HepG2 (cell line): ENCODE data around the gene CD164L2. TPM values are rescaled to one million over a fixed set of nuclear protein-coding genes. Genes with fewer than 3 reads are reported as not detected.

Experiments
- CCAR2 ChIP-seq: fragments of 200-400 bp; formaldehyde crosslinking; optimal IDR thresholded peaks from 2 replicates; pipeline ENCODE3; 2018; ENCODE audit warnings: low read depth, mild to moderate bottlenecking, low read length, moderate library complexity
- HNRNPLL ChIP-seq: fragments of 200-400 bp; formaldehyde crosslinking; IDR thresholded peaks from 2 replicates; pipeline ENCODE4 v1.6.1; 2017; ENCODE audit warnings: mild to moderate bottlenecking, low read depth, low read length; ENCODE audit not compliant: poor library complexity, severe bottlenecking
- JUNB ChIP-seq: sonication (generic); formaldehyde crosslinking; IDR thresholded peaks from 2 replicates; pipeline ENCODE4 v1.8.0; 2022; ENCODE audit warnings: missing genetic modification reagents, mild to moderate bottlenecking, borderline replicate concordance
- MBD4 ChIP-seq: IDR thresholded peaks from 2 replicates; pipeline ENCODE4 v1.6.1; 2012; ENCODE audit warnings: low read length, inconsistent platforms, borderline replicate concordance
- NFIC ChIP-seq: IDR thresholded peaks from 2 replicates; pipeline ENCODE4 v1.6.1; 2012; ENCODE audit warnings: mild to moderate bottlenecking, low read length, inconsistent platforms
- PATZ1 ChIP-seq: sonication (generic); formaldehyde crosslinking; IDR thresholded peaks from 2 replicates; pipeline ENCODE4 v1.4.0; 2020; ENCODE audit warnings: missing genetic modification reagents
- RBM39 ChIP-seq: fragments of 200-400 bp; formaldehyde crosslinking; IDR thresholded peaks from one replicate; pipeline ENCODE4 v1.6.1; 2018; ENCODE audit warnings: antibody characterized with exemption, mild to moderate bottlenecking, low read depth, low read length; ENCODE audit not compliant: poor library complexity, severe bottlenecking
- SOX13 ChIP-seq, 3 experiments: fragments of 450-650 bp in 1 of 3; sonication (generic) in 1 of 3; formaldehyde crosslinking in 1 of 3; IDR thresholded peaks in 2 of 3; conservative IDR thresholded peaks in 1 of 3; 2 replicates each; pipeline versions ENCODE4 v1.5.0 to v1.6.1; 2016 to 2020; ENCODE audit warnings: antibody characterized with exemption in 1 of 3, mild to moderate bottlenecking in 1 of 3, missing compliant biosample characterization in 1 of 3, missing genetic modification reagents in 1 of 3, moderate library complexity in 1 of 3
- SRSF9 ChIP-seq: fragments of 200-400 bp; formaldehyde crosslinking; IDR thresholded peaks from 2 replicates; pipeline ENCODE4 v1.6.1; 2018; ENCODE audit warnings: borderline replicate concordance, mild to moderate bottlenecking, low read depth, low read length; ENCODE audit not compliant: insufficient read depth, poor library complexity, severe bottlenecking
- STAG1 ChIP-seq: sonication (generic); formaldehyde crosslinking; IDR thresholded peaks from 2 replicates; pipeline ENCODE4 v1.4.0; 2020; ENCODE audit warnings: missing genetic modification reagents
- TAF1 ChIP-seq: sonication (generic); formaldehyde crosslinking; IDR thresholded peaks from 2 replicates; pipeline ENCODE4 v1.4.0; 2020; ENCODE audit warnings: missing genetic modification reagents
- TBX2 ChIP-seq: sonication (generic); formaldehyde crosslinking; IDR thresholded peaks from 2 replicates; pipeline ENCODE4 v1.5.0; 2020; ENCODE audit warnings: missing genetic modification reagents, mild to moderate bottlenecking, borderline replicate concordance
- TOPORS ChIP-seq: sonication (generic); formaldehyde crosslinking; IDR thresholded peaks from 2 replicates; pipeline ENCODE4 v1.8.0; 2023; ENCODE audit warnings: mild to moderate bottlenecking, missing genetic modification reagents
- U2AF2 ChIP-seq: fragments of 200-400 bp; formaldehyde crosslinking; IDR thresholded peaks from 2 replicates; pipeline ENCODE4 v1.6.1; 2017; ENCODE audit warnings: low read depth, mild to moderate bottlenecking, low read length
- ZBTB38 ChIP-seq: sonication (generic); formaldehyde crosslinking; IDR thresholded peaks from 2 replicates; pipeline ENCODE4 v1.5.1; 2020; ENCODE audit warnings: mild to moderate bottlenecking, missing genetic modification reagents
- ZNF24 ChIP-seq: fragments of 450-650 bp; IDR thresholded peaks from 2 replicates; pipeline ENCODE4 v1.6.1; 2017; ENCODE audit warnings: antibody characterized with exemption, mild to moderate bottlenecking
- ZNF263 ChIP-seq: sonication (generic); formaldehyde crosslinking; IDR thresholded peaks from 2 replicates; pipeline ENCODE4 v1.4.0; 2020; ENCODE audit warnings: missing genetic modification reagents
- ZNF276 ChIP-seq: sonication (generic); formaldehyde crosslinking; IDR thresholded peaks from 2 replicates; pipeline ENCODE4 v1.4.0; 2020; ENCODE audit warnings: mild to moderate bottlenecking, low read depth, missing genetic modification reagents
- ZNF431 ChIP-seq: sonication (generic); formaldehyde crosslinking; IDR thresholded peaks from 2 replicates; pipeline ENCODE4 v1.9.0; 2022; ENCODE audit warnings: missing genetic modification reagents, low read depth, mild to moderate bottlenecking, borderline replicate concordance
- ZNF446 ChIP-seq: sonication (generic); formaldehyde crosslinking; IDR thresholded peaks from 2 replicates; pipeline ENCODE4 v1.5.0; 2020; ENCODE audit warnings: mild to moderate bottlenecking, missing genetic modification reagents
- ZNF484 ChIP-seq: sonication (generic); formaldehyde crosslinking; IDR thresholded peaks from 2 replicates; pipeline ENCODE4 v1.5.1; 2020; ENCODE audit warnings: mild to moderate bottlenecking, low read depth, missing genetic modification reagents, borderline replicate concordance
- ZNF576 ChIP-seq: sonication (generic); formaldehyde crosslinking; IDR thresholded peaks from 2 replicates; pipeline ENCODE4 v1.4.0; 2020; ENCODE audit warnings: mild to moderate bottlenecking, missing genetic modification reagents
- ZNF607 ChIP-seq: sonication (generic); formaldehyde crosslinking; IDR thresholded peaks from 2 replicates; pipeline ENCODE4 v1.5.1; 2020; ENCODE audit warnings: missing genetic modification reagents, mild to moderate bottlenecking, borderline replicate concordance
- ZNF709 ChIP-seq: sonication (generic); formaldehyde crosslinking; IDR thresholded peaks from 2 replicates; pipeline ENCODE4 v1.5.0; 2020; ENCODE audit warnings: mild to moderate bottlenecking, missing genetic modification reagents
- ZNF746 ChIP-seq: sonication (generic); formaldehyde crosslinking; IDR thresholded peaks from 2 replicates; pipeline ENCODE4 v1.8.0; 2022; ENCODE audit warnings: mild to moderate bottlenecking, missing genetic modification reagents
- ZNF891 ChIP-seq: sonication (generic); formaldehyde crosslinking; IDR thresholded peaks from 2 replicates; pipeline ENCODE4 v1.5.0; 2020; ENCODE audit warnings: mild to moderate bottlenecking, missing genetic modification reagents
- polyA plus RNA-seq, 8 experiments: library from polyadenylated mRNA; depleted of rRNA in 3 of 8; stranded (reverse) in 7 of 8; unstranded in 1 of 8; fragments of >200 nt; fragmentation: Illumina TruSeq in 4 of 8; extraction: Trizol in 4 of 8; gene quantifications; 2 replicates each; pipeline versions ENCODE4 v1.2.1 to v1.2.3, GENCODE V29; 2011 to 2016; ENCODE audit warnings: low read depth in 4 of 8, missing spikeins in 1 of 8, mixed read lengths in 1 of 8; ENCODE audit not compliant: insufficient read depth in 1 of 8
- total RNA-seq, 5 experiments: library from RNA; depleted of rRNA; stranded (reverse); fragments of >200 nt; fragmentation: Illumina TruSeq; extraction: Trizol; gene quantifications; 2 replicates each; pipeline ENCODE4 v1.2.3, GENCODE V29; 2016; ENCODE audit warnings: low read depth in 1 of 5

Gene CD164L2
- total and polyA plus RNA-seq, 2 of the 13 experiments (the other 11 are each of a cell fraction or from before 2014, with no cell fraction given), result not detected

- TF ChIP-seq ZNF24, result no peak
- no peak for TF ChIP-seq JUNB (CRISPR knock-in tag)
- no peak for TF ChIP-seq MBD4
- TF ChIP-seq TOPORS (CRISPR knock-in tag), result no peak
- no peak for TF ChIP-seq ZNF276 (CRISPR knock-in tag)
- TF ChIP-seq HNRNPLL, result no peak
- TF ChIP-seq ZNF607 (CRISPR knock-in tag), result no peak
- no peak for TF ChIP-seq STAG1 (CRISPR knock-in tag)
- no peak for TF ChIP-seq ZNF431 (CRISPR knock-in tag)
- TF ChIP-seq U2AF2, result no peak
- peak; percentile 53 for TF ChIP-seq RBM39
- TF ChIP-seq NFIC, result no peak
- peak; percentile 55 for TF ChIP-seq ZBTB38
- no peak for TF ChIP-seq ZNF446
- no peak for TF ChIP-seq SOX13 (IDR thresholded peaks at IDR 0.05)
- TF ChIP-seq SOX13 (CRISPR knock-in tag; conservative IDR thresholded peaks at IDR 0.05 in 1 of 2, IDR thresholded peaks at IDR 0.05 in 1 of 2), result 0 out of 4 replicates have a peak, but pooled peaks of 1 of the 2 experiments have one; percentile 5
- TF ChIP-seq ZNF709 (CRISPR knock-in tag), result no peak
- TF ChIP-seq TBX2, result peak; percentile 65; the same call in 1 of the 2 replicates
- TF ChIP-seq ZNF576, result no peak
- no peak for TF ChIP-seq ZNF891 (CRISPR knock-in tag)
- no peak for TF ChIP-seq ZNF746
- TF ChIP-seq TAF1, result no peak
- TF ChIP-seq ZNF263 (CRISPR knock-in tag), result peak; percentile 89
- TF ChIP-seq CCAR2, result no peak
- no peak for TF ChIP-seq ZNF484
- no peak for TF ChIP-seq SRSF9
- peak; percentile 89 for TF ChIP-seq PATZ1 (CRISPR knock-in tag)
Measured at GRCh38 chr1:27348861-27349783, 34.0 kb downstream of the CD164L2 start (continued).
